HG03196 (cell line): ENCODE data around the gene ACSBG1.
"Not testable (repeated sequence)": the region's sequence is repeated elsewhere in the genome, so short reads cannot be mapped to it uniquely, and the experiment has no call there.

Source experiments
- ATAC-seq: cut with Tn5 transposase; IDR thresholded peaks from one replicate; pipeline ENCODE4 v1.9.1; 2021; ENCODE audit not compliant: unreplicated experiment

The ACSBG1 gene

GRCh38 chr15:78255421-78256043 lies 21.2 kb upstream of the ACSBG1 start:
- ATAC-seq: no peak

- no peak for ATAC-seq
Measured at GRCh38 chr15:78251136-78251535, 16.8 kb upstream of the ACSBG1 start.

GRCh38 chr15:78249131-78249530 lies 14.8 kb upstream of the ACSBG1 start:
- no peak for ATAC-seq

GRCh38 chr15:78247911-78248310 lies 13.5 kb upstream of the ACSBG1 start:
- no peak for ATAC-seq

GRCh38 chr15:78245976-78246620 lies 11.7 kb upstream of the ACSBG1 start:
- not testable (repeated sequence) for ATAC-seq

- not testable (repeated sequence) for ATAC-seq
Measured at GRCh38 chr15:78245392-78245791, 11.0 kb upstream of the ACSBG1 start.

GRCh38 chr15:78244893-78245292 lies 10.5 kb upstream of the ACSBG1 start:
- ATAC-seq: no peak

GRCh38 chr15:78244101-78244500 lies 9.7 kb upstream of the ACSBG1 start:
- ATAC-seq: no peak

- ATAC-seq: no peak
Measured at GRCh38 chr15:78243491-78243941, 9.2 kb upstream of the ACSBG1 start.

GRCh38 chr15:78243058-78243457 lies 8.7 kb upstream of the ACSBG1 start:
- ATAC-seq: no peak

GRCh38 chr15:78242128-78242527 lies 7.8 kb upstream of the ACSBG1 start:
- ATAC-seq: no peak

GRCh38 chr15:78241017-78241416 lies 6.7 kb upstream of the ACSBG1 start:
- no peak for ATAC-seq

GRCh38 chr15:78239811-78240210 lies 5.4 kb upstream of the ACSBG1 start:
- ATAC-seq: no peak

- no peak for ATAC-seq
Measured at GRCh38 chr15:78237146-78237545, 2.8 kb upstream of the ACSBG1 start.

- no peak for ATAC-seq
Measured at GRCh38 chr15:78236491-78236890, 2.1 kb upstream of the ACSBG1 start.

- no peak for ATAC-seq
Measured at GRCh38 chr15:78233496-78233895, 869 bp downstream of the ACSBG1 start.

GRCh38 chr15:78232951-78233350 lies 1.4 kb downstream of the ACSBG1 start:
- ATAC-seq: no peak

- ATAC-seq: no peak
Measured at GRCh38 chr15:78229431-78230406, 4.6 kb downstream of the ACSBG1 start.

- no peak for ATAC-seq
Measured at GRCh38 chr15:78228356-78228996, 5.9 kb downstream of the ACSBG1 start.

- no peak for ATAC-seq
Measured at GRCh38 chr15:78225783-78226541, 8.4 kb downstream of the ACSBG1 start.
